IPS-NIHi11 (cell line): ENCODE data around the gene HACD2.

Experiments
- DNase-seq: peaks from one replicate; pipeline ENCODE4 v3.0.0; 2012; ENCODE audit warnings: mixed read lengths, low spot score

Gene HACD2

DNA sequence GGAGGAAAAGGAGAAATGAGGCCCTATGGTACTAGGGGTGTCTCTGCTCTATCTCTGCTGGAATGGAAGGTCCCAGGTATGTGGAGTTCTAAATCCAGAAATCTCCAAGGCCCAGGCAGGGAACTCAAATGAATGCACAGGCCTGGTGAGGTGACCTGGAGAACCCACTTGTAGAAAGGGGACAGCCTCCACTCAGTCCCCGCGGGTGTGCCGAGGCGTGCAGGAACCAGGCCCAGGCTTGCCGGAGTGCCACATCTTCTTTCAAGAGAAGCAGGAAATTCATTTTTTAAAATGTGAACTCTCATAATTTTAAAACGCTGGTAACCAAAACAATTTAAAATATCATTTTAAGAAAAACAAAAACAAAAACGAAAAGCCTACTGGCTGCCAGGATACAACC lies 103.8 kb downstream of the HACD2 start:
- no peak for DNase-seq

- no peak for DNase-seq
Measured at GRCh38 chr3:123480428-123480827, 104.4 kb downstream of the HACD2 start.

GRCh38 chr3:123479891-123480290 lies 105.0 kb downstream of the HACD2 start:
- DNase-seq: no peak

DNA sequence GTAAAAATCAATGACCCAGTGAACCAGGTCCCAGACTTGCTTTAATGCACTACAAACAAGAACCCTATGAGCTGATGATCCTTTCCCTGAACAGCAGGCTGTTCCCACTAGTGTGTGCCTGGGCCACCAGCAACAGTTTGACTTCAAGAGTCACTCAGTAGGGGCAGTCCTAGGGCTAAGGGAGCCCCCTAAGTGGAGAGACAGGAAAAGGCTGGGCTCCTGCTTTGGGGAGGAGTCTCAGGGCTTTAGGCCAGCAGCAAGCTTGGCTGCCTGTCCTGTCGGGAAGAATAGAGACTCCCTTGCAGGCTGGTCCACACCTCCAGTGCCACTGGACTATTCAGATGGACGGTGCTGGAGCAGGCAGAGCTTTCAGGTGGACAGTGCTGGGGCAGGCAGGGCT lies 106.5 kb downstream of the HACD2 start:
- DNase-seq: no peak

GRCh38 chr3:123476967-123477750 lies 107.7 kb downstream of the HACD2 start:
- DNase-seq: no peak

DNA sequence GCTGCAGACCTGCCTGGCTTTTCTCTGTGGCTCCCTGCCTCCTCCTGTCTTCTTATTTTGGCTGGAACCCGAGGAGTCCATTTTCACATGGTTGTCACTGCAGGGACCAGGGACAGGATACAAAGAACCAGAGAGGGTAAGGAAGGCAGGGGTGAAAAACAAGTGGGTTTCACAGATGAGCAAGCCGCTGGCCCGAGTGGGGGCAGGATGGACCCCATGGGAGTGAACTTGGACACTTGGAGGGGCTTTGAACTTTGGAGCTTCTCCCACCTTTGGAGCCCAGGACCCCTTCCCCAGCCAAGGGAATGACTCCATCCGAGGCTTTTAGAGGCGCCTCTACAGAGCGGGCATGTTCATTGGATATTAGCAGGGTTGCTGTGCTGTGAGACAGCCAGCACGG lies 109.1 kb downstream of the HACD2 start:
- DNase-seq: no peak

DNA sequence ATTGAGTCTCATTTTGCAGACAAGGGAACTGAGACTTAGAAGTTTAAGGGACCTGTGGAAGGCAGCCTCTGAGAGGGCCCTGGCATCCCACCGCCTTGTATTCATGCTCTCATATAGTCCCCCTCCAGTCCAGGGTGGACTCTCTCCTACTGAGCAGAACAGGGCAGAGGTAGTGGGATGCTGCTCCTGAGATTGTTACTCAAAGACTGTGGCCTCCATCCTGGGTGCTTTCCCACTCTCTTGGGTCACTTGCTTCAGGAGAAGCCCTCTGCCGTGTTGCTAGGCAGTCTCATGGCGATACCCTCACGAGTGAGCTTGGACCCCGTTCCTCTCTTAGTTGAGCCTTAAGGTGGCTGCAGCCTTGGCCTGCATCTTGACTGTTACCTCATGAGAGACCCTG lies 113.7 kb downstream of the HACD2 start:
- DNase-seq: no peak

- no peak for DNase-seq
Measured at GRCh38 chr3:123469323-123469995, 115.4 kb downstream of the HACD2 start.

GRCh38 chr3:123467046-123467445 lies 117.8 kb downstream of the HACD2 start:
- DNase-seq: no peak

DNA sequence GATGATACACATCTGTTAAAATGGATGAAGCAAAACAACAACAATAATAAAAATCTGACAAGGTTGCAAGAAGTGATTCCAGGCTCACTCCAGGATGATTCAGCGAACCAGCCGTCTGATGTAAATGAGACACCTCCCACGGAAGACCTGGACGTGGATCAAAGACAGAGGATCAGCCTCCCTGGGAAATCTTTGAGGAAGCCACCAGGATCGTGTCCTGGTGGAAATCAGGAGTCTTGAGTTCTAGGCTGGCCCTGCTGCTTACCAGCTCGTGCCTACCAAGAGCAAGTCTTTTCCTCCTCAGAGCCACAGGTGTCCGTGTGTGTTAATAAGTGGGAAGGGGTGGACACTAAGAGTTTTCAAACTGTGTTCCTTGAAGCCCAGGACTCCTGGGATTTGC lies 120.6 kb downstream of the HACD2 start:
- no peak for DNase-seq

DNA sequence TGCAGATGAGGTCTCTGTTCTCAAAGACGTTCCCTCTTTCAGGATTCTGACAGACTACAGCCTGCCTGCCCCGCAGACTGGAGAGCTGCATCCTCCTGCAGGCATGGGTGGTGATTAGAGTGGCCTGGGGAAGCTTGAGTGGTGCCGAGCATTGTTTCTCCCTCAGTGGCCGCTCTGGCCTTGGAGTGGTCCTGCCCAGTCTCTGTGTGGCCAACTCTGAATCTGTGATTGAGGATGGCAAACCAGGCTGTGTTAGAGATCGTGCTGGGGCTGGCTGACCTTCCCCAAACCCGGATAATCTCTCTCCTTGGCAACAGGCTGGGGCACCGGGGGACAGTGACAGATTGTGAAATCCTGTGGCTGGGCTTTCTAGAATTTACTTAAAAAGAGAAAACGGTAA lies 125.0 kb downstream of the HACD2 start:
- peak; percentile 26 for DNase-seq

- DNase-seq: no peak
Measured at GRCh38 chr3:123458255-123458654, 126.6 kb downstream of the HACD2 start.

- peak; percentile 48 for DNase-seq
Measured at GRCh38 chr3:123457841-123458240, 127.0 kb downstream of the HACD2 start.

DNA sequence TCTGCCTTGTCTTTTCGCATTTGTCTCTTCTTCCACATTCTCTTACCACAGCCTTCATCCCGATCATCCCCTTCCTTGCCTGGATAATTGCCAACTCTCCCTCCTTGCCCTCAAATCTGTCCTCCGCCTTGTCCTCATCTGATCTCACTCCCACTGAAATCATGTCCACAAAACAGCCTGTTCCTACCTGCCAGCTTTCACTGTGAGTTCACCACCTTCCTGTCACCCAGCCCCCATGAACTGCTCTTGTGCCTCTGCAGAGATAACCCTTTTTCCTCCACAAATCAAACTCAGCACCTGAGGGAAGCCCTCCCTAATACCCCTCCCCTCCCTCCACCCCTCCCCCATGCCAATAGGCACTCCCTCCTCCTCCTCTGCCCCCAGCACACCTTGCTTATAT lies 131.2 kb downstream of the HACD2 start:
- DNase-seq: no peak

DNA sequence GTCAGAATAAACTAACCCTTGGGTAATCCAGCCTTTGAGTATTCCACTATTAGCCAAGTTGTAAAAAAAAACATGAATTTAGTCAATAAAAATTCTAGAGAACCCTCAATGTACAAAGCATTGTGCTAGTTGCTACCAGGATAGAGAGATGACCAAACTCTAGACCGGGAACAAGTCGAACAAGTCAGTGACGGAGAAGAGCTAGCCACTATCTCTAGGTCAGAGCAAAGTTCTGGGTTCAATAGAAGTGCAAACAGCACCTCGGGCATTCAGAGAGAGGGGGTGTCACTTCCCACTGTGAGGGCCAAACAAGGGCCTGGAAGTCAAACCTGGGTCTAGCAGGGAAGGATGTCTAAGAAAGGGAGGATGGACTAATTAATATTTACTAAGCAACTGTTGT lies 133.7 kb downstream of the HACD2 start:
- no peak for DNase-seq

DNA sequence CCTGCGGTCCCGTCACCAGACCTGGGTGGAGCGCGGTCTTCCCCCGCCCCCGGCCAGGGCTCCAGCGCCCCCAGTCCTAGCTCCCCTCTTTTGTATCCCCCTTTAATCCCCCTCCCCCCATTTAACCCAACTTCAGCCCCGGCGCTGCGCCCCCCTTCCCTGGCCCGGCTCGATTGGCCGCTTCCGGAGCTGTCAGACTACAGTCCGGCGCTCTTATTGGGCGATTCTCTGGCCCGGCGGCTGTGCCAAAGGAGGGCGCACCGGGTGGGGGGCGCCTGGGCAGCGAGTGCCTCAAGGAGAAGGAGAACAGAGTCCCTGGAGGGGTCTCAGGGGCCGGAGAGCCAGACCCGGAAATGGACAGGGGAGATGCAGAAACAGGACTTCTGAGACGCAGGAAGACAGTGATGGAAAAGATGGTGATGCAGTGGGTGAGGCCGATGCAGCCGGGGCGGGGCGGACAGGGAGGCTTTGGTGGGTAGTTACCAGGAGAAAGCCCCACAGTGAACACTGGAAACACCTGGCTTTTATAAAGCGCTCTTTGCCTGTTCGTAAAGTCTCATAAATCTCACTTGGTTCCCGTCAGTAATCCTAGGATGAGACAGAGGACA lies 134.8 kb downstream of the HACD2 start:
- peak; percentile 75 for DNase-seq

DNA sequence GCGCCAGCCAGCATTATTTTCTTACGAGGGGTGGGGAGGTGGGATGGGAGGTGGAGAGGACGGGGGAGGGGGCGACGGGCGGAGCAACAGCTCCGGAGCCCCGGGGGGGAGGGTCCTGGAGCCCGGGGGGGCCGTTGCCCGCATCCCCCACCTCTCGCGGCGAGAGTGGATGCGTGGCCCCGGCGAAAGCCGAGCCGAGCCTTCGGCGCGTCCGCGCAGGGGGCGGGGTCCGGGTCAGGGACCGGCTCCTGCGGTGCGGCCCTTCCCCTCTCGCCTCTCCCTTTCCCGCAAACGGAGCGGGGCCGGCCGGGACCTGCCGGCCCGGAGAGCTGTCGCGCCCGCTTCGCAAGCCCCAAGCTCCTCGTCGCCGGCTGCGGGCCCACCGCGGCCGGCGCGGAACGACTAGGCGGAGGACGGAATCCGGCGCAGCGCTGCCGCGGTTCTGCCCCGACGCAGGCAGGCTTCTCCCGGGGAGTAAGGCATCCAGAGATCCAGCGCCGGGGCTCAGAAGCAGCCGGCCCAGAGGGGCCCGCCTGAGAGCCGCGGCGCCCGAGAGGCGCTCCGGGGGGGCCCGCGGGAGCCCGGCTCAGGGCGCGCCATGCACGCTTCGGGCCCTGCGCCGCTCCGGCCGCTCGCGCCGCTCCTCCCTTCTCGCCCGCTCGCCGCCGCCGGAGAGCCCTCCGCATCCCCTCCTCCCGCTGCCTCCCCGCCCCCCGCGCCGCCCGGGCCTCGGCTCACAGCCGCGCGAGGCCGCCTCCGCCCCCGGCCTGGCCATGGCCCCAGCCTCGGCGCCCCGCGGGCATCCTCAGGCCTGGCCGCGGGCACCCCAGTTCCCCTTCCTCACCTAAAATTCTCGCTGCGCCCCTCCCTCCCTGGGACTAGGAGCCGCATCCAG lies 135.5 kb downstream of the HACD2 start:
- peak; percentile 80 for DNase-seq

GRCh38 chr3:123448536-123449101 lies 136.2 kb downstream of the HACD2 start, which contains the start of gene ADCY5:
ADCY5 (minus strand) TSS chr3:123449090; CDS start chr3:123448545, 545 bp downstream.
- peak; percentile 57 for DNase-seq

- DNase-seq: peak; percentile 94
Measured at GRCh38 chr3:123447749-123448517, 136.9 kb downstream of the HACD2 start.

DNA sequence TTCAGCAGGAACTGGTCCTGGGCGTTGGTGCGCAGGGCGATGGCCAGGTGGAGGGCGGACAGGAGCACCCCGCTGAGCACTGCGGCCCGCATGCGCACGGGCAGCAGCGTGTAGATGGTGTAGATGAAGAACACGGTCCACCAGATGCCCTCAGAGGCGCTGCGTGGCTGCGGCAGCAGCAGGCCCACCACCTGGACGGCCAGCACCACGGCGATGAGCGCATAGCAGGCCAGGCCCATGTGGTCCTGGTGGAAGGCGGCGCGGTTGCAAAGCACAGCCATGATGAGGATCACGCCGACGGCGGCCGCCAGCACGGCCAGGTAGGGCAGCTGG lies 137.5 kb downstream of the HACD2 start:
- no peak for DNase-seq

DNA sequence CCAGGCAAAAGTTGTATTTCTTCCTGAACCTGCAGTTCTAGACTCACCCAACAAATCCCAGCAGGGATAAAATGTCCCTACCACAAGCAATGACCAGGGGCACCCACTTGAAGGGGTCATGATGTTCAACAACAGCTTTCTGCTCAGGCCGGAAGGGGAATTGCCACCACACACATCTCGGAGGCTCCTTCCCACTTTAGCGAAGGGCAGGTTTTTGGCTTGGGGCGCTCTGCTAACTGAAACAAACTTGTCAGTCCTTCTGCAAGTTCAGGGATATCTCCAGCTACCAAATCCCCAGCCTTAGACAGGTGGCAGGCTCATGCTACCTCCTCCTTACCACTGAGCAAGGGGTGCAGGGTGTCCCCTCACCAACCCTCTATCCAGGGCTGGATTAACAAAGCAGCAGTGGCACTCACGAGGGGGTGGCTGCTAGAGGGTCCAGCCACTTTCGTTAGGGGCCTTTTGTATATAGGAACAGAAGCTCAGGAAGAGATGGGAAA lies 138.2 kb downstream of the HACD2 start:
- DNase-seq: no peak
